ENCODE data around the gene TBC1D5.

GRCh38 chr3:17204049-17204650, 538.3 kb downstream of the TBC1D5 start:
- TF ChIP-seq POLR2A (IDR thresholded peaks at IDR 0.05): no peak
- TF ChIP-seq CTCF (IDR thresholded peaks at IDR 0.05): no peak
